HT1080 (cell line): Measurements from ENCODE around the gene CFAP299. TPM values are rescaled to one million over a fixed set of nuclear protein-coding genes. Genes with fewer than 3 reads are reported as not detected.
"Not testable (repeated sequence)": the region's sequence is repeated elsewhere in the genome, so short reads cannot be mapped to it uniquely, and the experiment has no call there.

Experiments
- DNase-seq: peaks from one replicate; pipeline ENCODE4 v3.0.0-alpha.2; 2015; ENCODE audit warnings: low read depth
- total RNA-seq: library from RNA; depleted of rRNA; stranded (reverse); fragments of >200 nt; shearing (Covaris generic); gene quantifications from 2 replicates; pipeline ENCODE4 v1.2.3, GENCODE V29; 2014

Gene CFAP299
- total RNA-seq, 1 experiment from 2014 or later, result 0.68 TPM

- DNase-seq, result no peak
These were observed 11.4 kb upstream of the CFAP299 start for GRCh38 chr4:80324171-80324570.

DNA sequence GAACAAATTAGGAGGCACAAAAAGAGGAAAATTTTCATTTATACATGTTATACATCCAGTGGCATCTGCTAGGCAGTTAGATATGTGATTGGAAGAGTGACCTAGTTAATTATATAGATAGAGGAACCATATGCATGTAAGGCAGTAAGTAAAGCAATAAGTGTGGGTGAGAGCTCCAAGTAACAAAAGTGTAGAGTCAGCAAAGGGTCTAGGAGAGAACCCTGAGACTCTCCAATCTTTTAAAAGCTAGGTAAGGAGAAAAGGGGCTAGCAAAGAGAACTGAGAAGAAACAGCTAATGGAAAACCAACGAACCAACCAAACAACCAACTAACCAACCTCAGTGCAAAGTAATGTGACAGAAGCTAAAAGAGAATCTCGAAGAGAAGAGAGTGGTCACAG lies 3.8 kb upstream of the CFAP299 start:
- no peak for DNase-seq

- DNase-seq, result no peak
These were observed 2.4 kb upstream of the CFAP299 start for GRCh38 chr4:80333121-80333520.

DNA sequence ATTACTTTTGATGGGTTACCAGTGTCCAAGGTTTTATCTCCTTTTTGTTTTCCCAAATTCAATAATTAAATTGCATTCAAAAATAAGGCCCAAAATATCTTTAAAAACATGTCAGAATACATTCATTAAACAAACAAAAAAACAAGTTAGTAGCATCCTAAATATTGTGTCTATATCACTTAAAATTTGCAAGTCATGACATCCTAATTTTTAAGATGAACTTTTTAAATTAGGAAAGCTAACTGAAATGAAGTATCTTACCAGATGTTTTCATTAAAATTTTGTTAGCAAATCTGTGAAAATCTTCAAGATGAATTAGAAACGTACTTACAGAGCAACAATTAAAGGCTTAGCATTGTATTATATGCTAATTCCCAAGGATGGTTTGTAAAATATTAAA lies 962 bp upstream of the CFAP299 start:
- no peak for DNase-seq

DNA sequence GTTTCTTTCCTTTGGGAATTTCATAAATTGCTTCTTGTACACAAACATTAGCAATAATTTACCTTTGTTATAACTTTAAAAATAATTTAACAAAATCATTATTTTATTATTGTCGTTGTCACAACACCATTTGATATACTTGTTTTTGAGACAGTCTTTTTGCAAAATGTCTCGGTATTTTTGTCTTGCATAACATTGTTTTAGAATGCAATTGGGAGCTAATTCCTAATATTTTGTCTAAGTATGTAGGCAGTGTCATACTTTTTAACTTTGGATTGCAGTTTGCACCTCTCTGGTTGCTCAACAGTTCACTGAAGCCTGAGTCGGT lies 340 bp upstream of the CFAP299 start:
- DNase-seq, result no peak

GRCh38 chr4:80336582-80336981 lies 1.1 kb downstream of the CFAP299 start:
- peak; percentile 36 for DNase-seq

DNA sequence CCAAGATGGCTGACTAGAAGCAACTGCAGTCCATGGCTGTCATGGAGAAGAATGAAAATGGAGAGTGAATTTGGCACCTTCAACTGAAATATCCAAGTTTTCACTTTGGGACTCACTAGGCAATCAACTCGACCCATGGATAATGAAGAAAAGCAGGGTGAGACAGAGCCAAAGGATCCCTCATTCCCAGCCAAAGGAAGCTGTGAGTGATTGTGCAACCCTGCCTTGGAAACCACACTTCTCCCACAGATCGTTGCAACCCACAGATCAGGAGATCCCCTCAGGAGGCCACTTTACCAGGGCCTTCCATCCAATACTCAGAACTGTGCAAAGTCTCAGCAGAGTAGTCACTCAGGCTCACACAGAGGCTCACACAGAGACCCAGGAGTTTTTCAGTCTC lies 4.5 kb downstream of the CFAP299 start:
- peak; percentile 18 for DNase-seq

DNA sequence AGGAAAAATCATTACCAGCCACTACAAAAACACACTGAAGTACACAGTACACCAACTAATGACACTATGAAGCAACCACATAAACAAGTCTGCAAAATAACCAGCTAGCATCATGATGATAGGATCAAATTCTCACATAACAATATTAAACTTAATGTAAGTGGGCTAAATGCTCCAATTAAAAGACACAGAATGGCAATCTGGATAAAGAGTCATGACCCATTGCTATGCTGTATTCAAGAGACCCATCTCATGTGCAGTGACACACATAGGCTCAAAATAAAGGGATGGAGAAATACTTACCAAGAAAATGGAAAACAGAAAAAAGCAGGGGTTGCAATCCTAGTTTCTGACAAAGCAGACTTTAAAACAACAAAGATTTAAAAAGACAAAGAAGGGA lies 7.2 kb downstream of the CFAP299 start:
- not testable (repeated sequence) for DNase-seq

DNA sequence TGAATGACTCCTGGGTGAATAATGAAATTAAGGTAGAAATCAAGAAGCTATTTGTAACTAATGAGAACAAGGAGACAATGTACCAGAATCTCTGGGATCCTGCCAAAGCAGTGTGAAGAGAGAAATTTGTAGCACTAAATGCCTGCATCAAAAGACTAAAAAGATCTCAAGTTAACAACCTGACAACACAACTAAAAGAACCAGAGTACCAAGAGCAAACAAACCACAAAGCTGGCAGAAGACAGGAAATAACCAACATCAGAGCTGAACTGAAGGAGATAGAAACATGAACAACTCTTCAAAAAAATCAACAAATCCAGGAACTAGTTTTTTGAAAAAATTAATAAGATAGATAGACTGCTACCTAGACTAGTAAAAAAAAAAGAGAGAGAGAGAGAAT lies 8.4 kb downstream of the CFAP299 start:
- DNase-seq, result no peak

DNA sequence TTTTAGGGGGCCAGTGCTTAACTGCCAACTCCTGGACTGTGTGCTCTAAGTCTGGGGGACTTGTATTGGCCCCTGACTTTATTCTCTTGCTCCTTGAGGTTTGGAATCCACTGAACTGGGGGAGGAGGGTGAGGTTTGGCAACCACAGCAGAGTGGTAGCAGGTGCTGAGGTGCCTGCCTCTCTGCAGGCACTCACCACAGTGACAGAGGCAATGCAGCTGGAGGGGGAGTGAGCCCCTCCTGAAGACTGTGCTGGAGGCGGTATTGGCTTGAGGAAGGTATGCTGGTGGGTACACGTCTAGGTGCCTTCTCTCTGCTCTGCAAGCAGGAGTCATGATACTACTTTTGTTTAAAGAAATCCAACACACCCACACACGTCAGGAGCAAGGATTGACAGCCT lies 24.6 kb downstream of the CFAP299 start:
- DNase-seq, result no peak

- no peak for DNase-seq
These were observed 25.4 kb downstream of the CFAP299 start for GRCh38 chr4:80360900-80361299.

- DNase-seq, result peak; percentile 7
These were observed 25.9 kb downstream of the CFAP299 start for GRCh38 chr4:80361329-80361900.

- DNase-seq, result peak; percentile 39
These were observed 27.1 kb downstream of the CFAP299 start for GRCh38 chr4:80362578-80363181.

GRCh38 chr4:80365928-80366327 lies 30.4 kb downstream of the CFAP299 start:
- peak; percentile 46 for DNase-seq

DNA sequence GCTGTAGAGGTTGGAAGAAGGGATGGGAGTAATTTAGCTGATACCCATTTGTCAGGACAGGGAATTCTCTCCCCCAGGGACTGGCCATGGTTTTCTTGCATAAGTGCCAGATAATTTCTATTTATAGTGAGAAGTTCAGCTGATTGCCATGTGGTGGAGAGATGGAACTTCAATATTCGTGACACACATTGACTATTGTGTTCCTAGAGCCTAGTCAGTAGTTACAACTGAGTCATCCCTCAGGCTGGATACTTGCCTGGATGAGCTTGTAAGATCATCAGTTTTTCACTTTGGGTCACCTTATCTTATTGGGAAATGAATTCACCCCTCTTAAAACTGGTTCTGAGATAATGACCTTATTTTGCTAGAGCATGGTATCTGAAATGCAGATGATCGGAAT lies 32.2 kb downstream of the CFAP299 start:
- DNase-seq, result peak; percentile 42

DNA sequence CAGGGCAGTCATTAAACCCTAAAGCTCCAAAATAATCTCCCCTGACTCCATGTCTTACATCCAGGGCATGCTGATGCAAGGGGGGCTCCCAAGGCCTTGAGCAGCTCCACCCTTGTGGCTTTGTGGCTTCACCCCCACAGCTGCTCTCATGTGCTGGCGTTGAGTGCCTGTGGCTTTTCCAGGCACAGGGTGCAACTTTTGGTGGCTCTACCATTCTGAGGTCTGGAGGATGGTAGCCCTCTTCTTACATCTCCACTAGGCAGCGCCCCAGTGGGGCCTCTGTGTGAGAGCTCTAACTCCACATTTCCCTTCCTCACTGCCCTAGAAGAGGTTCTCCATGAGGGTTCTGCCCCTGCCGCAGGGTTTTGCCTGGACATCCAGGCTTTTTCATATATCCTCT lies 35.1 kb downstream of the CFAP299 start:
- no peak for DNase-seq

DNA sequence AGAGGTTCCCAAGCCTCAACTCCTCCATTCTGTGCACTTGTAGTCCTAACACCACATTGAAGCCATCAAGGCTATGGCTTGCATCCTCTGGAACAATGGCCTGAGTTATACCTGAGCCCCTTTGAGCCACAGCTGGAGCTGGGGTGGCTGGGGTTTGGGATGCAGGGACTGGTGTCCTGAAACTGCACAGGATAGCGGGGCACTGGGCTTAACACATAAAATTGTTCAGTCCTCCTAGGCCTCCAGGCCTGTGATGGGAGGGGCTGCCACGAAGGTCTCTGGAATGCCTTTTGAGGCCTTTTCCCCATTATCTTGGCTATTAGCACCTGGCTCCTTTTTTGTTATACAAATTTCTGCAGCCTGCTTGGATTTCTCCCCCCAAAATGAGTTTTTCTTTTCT lies 35.5 kb downstream of the CFAP299 start:
- DNase-seq, result no peak

GRCh38 chr4:80374180-80374579 lies 38.6 kb downstream of the CFAP299 start:
- DNase-seq, result no peak

DNA sequence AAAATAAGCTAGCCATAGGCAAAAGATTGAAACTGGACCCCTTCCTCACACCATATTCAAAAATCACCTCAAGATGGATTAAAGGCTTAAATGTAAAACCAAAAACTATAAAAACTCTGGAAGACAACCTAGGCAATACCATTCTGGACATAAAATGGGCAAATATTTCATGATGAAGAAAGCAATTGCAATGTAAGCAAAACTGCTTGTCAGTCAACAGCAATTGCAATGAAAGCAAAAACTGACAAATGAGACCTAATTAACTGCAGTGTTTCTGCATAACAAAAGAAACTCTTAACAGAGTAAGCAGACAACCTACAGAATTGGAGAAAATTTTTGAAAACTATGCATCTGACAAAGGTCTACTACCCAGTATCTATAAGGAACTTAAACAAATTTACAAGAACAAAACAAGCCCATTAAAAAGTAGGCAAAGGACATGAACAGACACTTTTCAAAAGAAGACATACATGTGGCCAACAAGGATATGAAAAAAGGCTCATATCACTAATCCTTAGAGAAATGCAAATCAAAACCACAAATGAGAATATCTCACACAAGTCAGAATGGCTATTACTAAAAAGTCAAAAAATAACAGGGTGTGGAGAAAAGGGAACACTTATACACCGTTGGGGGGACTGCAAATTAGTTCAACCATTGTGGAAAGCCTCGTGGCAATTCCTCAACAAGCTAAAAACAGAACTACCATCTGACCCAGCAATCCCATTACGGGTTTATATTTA lies 46.7 kb downstream of the CFAP299 start:
- DNase-seq, result no peak

GRCh38 chr4:80385397-80386280 lies 50.1 kb downstream of the CFAP299 start:
- DNase-seq, result no peak

- DNase-seq, result no peak
These were observed 50.9 kb downstream of the CFAP299 start for GRCh38 chr4:80386281-80386886.
